Suppressor macrophage treated with lipopolysaccharide for 4 hours (primary cell): ENCODE data around the gene RALGAPB.
A peak's percentile ranks its signal among the peaks of the same experiment; 100 is the strongest.
"Not testable (repeated sequence)": the region's sequence is repeated elsewhere in the genome, so short reads cannot be mapped to it uniquely, and the experiment has no call there.

ENCODE experiments used
- DNase-seq: peaks from one replicate; pipeline ENCODE4 v3.0.0-alpha.2; 2020

RALGAPB gene

DNA sequence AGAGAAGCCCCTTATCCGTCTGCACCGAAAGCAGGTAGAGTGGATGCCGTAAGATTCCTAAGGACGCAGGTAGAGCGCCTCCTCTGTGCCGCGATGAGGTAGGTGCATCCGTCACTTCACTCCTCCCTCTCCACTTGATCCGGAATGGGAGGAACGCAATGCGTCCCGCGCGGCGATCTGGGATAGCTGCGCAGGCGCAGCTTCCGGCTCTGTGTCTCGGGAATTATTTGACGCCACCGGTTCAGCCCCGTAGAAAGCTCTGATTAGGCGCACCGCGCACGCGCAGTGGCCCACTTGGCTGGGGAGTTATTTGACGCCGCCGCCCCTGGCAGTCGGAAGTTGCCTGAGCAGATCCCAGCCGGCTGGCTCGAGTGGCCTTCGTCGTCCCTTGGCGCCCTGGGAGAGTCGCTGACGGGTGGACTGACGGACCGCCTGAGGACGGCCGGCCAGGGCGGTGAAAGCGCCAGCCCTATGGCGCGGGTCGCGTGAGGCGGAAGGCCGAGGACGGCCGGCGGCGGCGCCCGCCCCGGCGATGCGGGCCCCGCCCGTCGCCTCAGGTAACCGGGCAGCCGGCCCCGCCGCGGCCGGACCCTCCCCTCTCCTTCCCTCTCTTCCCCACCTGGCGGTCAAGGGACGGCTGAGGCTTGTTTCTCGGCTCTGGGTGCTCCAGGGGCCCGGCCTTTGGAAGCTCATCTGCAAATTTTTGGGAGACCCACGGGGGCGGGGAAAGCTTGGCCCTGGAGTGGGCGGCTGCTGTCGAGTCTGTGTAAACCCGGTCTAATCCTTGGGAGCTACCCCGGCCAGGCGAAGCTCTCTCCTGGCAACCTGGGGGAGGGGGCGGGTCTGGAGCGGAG is at the start of gene RALGAPB:
TSS of gene RALGAPB (plus strand) at position 331 of the 854 bp plus-strand sequence. CDS start 15,590 bp downstream, outside the sequence.
- DNase-seq = peak; percentile 100

DNA sequence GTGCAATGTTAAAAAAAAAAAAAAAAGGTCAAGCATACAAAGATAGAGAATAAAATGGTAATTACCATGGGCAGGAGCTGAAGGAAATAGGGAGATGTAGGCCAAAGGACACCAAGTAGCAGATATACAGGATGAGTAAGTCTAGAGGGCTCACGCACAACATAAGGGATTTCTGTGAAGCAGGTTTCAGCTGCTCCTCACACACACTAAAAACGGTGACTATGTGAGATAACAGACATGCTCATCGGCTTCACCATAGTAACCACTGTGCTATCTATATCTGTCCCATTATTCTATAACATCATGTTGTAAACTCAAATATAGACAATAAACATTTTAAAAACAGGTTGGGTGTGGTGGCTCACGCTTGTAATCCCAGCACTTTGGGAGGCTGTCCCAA is 49.1 kb upstream of the RALGAPB start:
- no peak for DNase-seq

DNA sequence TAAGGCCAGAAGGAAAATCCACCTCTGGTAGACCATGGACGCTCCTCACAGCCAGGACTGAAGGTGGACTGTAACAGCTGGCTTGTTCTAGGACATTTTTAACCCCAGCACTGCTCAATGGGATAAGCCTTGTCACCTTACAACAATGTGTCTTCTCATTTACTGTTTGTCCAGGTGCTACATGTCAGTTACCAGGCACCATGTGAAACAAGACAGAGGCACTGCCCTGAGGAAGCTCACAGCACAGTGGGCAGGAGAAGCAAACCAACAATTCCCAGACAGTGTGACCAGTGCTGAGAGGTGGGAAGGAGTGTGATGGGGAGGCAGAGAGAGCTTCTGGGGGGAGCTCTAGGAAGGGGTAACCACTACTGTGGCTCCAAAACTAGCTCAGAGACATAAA is 48.2 kb upstream of the RALGAPB start:
- DNase-seq = no peak

DNA sequence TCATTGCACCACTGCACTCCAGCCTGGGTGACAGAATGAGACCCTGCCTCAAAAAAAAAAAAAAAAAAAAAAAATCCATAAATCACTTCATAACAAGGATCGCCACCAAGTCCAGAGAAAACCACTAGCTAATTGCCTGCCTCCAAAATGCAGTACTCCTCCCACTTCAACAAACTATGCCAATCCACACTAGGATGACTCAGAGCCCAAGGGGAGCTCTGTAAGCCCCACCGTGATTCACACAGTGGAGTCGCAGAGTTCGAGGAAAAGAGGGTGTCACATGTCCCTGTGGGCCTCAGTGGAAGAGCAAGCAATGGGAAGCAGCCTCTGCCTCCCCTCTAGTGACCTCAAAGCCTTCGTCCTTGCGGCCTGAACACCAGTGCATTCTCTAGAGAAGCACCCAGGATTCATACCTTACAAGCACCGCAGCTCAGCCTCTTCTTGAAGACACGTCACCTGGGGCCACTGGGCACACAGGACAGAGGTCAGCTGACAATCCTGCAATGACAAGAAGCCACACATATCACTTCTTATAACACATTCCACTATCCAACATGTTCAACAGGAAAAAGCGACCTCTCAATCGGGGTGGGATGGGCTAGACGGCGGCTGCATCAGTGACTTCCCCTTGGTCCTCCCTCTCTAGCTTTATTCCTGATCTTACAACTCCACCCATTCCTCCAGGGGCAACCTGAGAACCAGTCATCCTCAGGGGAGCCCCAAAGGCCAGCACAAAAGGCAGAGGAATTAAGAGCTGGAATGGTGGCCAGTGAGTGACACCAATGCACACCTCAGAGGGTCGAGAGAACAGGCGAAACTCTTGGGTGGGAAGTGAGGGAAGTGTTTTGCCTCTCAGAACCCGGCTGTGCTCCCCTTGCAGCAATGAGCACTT is 46.4 kb upstream of the RALGAPB start:
- peak; percentile 75 for DNase-seq

DNA sequence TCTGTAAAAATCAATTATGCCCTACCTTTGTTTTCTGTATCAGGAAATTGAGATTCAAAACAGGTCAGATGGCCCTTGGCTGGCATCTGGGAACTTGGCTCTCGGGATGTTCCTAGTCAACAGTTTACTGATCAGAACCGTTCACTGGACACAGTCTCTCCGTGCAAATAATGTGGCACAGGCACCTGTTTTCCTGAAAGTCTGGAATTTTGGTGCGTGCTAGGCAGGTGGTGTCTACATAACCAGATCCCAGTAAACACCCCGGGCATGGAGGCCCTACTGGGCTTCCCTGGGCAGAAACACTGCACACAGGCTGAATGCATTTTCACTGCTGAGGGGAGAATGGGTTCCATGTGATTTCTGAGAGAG is 45.0 kb upstream of the RALGAPB start:
- no peak for DNase-seq

DNA sequence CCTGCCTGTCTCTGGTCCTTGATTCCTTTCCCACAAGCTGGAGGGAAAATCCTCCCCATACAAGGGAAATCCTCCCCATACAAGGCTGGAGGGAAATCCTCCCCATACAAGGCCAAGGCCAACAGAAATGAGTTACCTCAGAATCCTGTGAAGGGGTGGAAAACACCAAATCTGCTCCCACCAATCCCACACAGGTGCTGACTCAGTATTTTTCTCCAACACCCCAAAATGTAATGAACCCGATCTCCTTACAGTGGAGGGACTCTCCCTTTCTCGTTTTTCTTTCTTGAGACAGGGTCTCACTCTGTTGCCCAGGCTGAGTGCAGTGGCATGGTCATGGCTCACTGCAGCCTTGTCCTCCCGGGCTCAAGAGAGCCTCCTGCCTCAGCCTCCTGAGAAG is 43.8 kb upstream of the RALGAPB start:
- no peak for DNase-seq

DNA sequence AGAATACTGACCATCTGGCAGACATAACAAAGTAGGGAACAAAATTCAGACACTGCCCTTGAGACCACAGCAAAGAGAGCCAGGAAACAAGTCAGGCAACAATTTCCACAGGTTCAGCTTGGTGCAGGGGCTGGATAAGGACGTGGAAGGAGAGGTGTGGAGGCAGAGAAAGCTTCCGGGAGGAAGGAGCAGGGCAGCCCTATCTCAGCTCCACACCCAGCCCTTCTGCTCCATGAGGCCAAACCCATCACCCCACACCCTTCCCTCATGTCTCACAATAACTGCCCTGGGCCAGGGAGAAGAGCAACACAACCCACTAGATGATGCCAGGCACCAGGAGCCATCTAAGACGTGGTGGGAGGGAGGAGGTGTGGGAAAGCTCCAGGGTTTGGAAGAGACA is 43.3 kb upstream of the RALGAPB start:
- DNase-seq = no peak

DNA sequence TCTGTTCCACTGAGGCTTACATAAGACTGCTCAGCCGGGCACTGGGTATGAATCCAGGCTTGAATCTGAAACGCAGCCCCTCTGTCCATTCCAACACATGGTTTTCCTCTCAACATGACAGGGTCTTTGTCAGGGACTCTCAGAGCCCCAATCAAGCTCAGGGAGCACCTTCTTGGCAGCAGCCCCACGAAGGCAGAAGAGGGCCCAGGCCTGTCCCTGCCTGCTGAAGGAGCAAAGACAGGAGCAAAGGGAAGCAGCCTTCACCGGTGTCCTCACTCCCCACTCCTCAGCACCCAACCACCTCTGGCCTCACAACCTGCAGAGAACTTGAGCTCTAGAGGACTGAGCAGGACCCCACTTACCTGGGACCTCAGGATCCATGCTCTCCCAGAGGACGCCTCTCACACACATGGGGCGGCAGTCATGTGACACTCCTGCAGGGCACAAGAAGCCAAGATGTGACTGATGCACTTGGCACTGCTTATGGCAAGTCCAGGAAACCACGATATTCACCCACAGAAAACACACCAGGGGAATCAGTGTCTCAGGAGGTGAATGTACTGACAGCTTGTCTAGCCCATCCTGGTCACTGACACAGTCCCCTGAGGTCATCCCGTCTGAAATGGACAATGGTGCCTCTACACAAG is 41.8 kb upstream of the RALGAPB start:
- no peak for DNase-seq

DNA sequence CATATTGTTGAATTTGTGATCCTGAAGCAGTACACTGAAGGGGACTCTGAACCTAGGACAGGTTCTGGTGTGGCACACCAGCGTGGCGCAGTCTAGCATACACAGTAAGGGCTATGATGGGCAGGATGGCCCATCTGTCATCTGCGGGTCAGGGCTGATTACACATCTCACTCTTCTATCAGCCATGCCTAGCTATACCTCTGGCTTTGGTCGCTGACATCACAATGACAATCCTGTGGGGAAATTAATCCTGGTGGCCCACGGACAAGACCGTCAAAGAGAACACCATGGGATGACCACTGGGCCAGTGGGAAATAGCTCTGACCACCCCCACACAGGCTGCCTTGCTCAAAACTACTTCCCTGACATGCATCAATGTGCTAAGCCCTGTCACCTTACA is 40.4 kb upstream of the RALGAPB start:
- DNase-seq = no peak

DNA sequence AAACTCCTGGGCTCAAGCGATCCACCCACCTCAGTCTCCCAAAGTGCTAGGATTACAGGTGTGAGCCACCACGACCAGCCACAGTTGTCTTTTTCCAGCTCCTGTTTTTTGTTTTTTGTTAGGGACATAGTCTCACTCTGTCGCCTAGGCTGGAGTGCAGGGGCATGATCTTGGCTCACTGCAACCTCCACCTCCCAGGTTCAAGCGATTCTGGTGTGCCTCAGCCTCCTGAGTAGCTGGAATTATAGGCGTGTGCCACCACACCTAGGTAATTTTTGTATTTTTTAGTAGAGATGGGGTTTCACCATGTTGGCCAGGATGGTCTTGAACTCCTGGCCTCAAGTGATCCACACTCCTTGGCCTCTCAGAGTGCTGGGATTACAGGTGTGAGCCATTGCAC is 39.8 kb upstream of the RALGAPB start:
- DNase-seq = not testable (repeated sequence)

DNA sequence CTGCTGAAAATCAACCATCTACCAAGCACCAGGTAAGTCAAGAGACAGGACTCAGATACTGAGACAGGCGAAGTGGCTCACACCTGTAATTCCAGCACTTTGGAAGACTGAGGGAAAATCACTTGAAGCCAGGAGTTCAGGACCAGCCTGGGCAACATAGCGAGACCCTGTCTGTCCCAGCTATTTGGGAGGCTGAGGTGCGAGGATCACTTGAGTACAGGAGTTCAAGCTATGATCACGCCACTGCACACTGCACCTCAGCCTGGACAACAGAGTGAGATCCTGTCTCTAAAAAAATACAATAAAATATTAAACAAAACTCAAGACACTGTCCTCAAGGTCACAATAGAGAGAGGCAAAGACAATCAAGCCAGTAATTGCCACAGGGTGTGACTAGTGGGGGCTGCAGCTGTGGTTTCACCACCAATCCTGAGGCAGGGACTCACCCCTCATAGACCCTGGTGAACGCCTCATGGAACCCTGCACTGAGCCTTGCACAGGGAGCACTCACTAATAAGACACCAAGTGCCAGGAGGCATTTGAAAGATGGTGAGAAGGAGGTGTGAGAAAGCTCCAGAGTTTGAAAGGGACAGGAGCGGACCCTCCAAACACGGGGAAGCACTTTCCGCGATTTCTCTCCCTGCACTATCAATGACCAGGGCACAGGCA is 39.2 kb upstream of the RALGAPB start:
- DNase-seq = no peak

DNA sequence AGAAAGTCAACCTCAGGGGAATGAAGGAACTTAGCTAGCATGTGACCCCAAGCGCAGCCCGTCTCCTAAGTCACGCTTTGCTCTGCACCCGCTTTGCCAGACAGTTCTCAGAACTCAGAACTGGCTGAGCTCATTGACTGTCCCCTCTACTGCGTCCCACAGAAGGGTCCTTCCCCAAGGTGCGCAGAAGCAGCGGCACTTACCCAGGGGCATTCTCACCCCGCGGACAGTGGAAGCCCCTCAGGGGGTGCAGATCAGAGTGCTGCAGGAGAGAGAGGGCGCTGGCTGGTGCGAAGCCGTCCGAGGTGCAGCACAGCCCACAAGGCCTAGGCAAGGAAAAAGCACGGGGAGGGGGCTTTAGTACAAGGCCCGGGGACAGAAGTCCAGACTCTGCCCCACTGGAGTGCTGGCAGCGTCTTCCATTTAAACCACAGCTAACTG is 38.3 kb upstream of the RALGAPB start:
- peak; percentile 51 for DNase-seq

DNA sequence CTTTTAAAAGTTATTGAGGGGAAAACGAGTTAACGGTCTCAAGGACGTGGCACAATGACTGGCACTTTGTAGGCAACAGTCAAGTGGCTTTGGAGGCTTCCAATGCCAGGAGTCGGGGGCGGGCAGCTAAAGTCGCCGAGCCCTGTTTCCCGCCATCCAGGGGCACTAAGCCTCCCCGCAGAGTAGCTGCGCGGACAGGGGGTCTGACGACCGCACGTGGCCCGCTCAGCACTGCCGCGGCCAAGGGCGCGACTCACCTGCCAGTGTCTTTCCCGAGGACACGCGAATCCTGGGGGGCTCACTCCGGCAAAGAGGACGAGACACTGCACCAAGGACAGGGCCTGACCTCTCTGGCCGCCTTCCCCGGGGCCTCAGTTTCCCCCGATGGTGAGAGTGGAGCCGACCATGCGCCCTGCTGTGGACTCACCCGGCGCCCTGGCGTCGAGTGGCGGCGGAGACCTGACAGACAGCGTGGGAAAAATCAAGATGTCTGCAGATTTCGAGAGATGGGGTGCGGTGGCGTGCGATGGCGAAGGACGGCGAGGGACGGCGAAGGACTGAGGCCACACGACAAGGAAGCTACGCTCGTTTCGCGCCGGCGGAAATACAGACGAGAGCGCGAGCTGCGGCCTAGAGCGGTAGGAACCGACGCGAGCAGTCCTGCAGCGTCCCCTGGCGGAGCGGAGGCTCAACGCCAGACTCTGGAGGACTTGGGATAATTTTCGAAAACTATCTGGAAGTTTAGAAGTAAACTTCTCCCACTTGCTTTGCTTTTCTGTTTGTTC is 37.7 kb upstream of the RALGAPB start, which contains the start of gene SNHG17:
TSS of gene SNHG17 (minus strand) at position 559 of the 785 bp plus-strand sequence.
- DNase-seq = peak; percentile 96

DNA sequence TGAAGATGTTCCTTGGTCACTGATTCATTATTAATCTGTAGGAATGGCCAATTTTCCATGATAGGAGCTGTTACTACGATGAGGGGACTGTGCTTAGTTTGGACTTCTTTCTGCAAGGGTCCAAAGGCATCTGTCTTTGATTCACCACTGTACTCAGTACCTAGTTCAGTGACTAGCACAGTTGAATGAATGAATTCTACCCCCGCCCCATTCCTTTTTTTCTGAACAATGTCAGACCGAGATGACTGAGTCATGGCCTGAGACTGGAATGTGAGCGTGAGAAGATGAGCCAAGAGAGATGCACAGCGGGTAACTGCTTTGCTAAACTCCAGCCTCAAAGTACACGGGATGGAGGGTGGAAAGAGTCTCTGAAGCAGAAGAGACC is 37.1 kb upstream of the RALGAPB start:
- DNase-seq = no peak

DNA sequence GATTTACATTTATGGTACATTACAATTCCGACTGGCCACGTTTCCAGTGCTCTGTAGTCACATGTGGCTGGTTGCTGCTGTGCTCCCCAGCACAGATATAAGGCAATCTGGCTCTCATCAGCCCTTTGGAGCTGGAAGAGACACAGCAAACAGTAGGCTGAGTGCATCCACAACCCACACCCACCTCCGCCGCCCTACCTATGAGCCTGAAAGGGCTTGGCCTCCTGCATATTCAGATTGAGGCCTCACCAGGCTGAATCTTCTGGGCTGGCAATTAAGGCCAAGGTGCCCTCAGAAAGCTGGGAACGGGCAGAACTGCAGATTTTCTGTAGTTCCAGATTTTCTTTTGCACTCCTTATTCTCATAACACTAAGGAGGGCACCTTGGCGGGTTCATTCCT is 34.8 kb upstream of the RALGAPB start:
- DNase-seq = no peak

DNA sequence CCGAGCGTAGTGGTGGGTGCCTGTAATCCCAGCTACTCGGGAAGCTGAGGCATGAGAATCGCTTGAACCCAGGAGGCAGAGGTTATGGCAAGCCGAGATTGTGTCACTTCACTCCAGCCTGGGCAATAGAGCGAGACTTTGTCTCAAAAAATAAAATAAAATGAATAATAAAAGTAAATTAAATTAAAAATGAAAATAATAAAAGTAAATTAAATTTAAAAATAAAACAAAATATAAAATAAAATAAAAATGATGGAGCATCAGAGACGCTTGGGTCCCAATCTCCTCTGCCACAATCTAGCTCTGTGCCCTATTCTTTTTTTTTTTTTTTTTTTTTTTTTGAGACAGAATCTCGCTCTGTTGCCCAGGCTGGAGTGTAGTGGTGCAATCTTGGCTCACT is 31.5 kb upstream of the RALGAPB start:
- not testable (repeated sequence) for DNase-seq

DNA sequence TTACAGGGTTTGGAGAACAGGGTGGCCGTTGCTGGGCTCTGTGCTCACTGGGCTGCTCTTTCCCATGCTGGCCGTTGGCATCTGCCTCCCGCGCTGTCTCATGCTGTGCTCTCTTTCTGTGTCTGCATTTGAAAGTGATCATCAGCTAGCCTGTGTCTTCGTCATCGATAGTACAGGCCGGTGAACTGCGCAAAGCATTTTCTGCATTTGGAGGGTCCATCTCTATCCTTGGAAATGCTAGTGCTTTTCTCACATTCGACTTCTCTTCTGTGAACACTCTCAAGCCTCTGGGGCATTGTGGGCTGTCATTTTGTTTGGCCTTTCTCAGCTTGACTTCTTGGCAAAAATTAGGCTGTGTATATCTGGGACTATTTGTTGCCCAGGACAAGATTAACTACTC is 30.7 kb upstream of the RALGAPB start:
- no peak for DNase-seq

DNA sequence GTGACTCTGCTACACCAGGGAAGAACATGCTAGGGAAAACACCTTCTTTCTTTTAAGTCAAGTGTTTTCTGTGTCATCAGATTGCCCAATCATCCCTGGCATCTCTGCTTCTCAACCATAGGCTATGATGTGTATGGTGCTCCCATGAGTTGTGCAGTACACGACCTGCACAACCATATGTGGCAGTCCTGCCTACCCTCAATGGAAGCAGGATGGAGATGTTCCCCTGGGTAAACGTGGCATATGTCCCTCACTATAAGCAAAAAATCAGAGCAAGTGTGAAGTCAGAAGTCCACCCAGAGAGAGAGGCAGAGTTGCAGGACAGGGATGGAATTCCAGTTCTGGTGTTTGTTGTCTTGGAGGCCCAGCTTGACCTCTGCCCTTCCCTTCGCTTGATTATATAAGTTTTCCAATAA is 27.3 kb upstream of the RALGAPB start:
- DNase-seq = peak; percentile 35

DNA sequence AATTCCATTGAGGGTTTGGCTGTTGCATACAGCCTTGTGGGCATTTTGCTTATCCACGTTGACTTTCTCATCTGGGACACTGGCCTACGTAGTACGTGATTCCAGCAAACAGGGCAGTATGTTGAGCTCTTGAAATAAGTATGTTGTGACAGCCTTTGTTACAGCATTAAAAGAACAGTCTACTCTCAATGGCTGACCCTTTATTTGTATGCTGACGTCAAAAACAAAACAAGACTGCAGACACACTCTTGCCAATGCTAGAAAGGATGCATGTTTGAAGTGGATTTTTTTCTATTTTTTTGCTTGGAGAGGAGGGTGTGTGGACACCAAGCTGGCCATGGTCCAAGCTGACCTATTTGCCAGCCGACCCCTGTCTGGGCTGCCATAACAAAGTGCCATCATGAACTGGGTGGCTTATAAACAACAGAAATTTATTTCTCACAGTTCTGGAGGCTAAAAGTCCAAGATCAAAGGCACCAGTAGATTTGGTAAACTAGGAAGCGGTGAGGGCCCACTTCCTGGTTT is 26.7 kb upstream of the RALGAPB start:
- no peak for DNase-seq

DNA sequence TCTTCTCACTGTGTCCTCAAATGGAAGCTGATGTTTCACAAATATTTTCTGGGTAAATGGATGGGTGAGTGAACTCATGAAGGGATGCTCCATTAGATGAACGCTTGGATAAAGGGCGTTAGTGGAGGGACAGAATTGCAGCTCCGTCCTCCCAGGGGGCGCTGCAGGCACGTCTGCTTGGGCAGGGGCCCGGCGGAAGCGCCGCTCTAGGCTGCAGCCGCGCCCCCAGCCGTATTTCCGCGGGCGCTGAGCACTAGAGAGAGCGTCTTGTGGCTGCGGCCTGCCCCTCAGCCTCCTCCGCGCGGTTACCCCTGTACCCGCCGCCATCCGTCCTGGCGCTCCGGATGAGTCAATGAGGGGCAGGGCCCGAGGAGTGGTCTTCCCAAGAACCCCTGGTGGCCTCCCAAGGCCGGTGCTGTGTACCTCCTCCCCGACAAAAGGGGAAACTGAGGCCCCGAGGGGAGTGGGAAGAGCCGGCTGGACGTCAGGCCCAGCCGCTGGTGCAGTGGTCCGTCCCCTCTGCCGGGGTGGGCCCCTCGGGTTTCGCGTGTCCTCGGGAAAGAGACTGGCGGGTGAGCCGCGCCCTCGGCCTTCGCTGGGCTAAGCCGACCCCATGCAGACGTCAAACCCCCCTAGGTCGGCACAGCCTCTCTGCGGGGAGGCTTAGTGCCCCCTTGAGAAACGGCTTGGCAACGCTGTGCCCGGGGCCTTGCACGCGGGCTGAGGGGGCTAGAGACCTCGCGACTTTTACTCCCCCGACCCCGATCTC is 26.0 kb upstream of the RALGAPB start:
- peak; percentile 96 for DNase-seq

DNA sequence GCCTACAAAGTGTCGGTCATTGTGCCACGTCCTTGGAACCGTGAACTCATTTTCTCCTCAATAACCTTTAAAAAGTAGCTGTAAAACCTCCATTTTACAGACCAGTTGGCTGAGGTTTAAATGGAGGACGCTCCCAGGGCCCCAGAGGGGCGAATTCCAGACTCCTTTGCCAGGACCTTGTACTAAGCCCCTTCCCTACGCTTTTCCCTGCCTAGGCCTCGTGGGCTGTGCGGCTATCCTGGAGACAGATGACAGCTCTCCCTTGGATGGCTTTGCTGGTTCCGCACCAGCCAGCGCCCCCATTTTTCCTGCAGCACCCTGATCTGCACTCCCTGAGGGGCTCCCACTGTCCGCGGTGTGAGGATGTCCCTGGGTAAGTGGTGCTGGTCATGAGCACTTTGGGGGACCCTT is 25.4 kb upstream of the RALGAPB start:
- DNase-seq = no peak
